SK-N-SH treated with all-trans-retinoic acid at 6 μM for 48 hours (cell line): ENCODE measurements around the gene MINAR1.

Source experiments
- ATAC-seq: fragments of 200-7000 bp; cut with Tn5 transposase; 3 replicates; pipeline ENCODE4 v1.9.1; 2020; ENCODE audit warnings: mild to moderate bottlenecking, moderate library complexity
- ARNTL ChIP-seq: fragments of 450-650 bp; formaldehyde crosslinking; IDR thresholded peaks from 2 replicates; pipeline ENCODE4 v1.5.0; 2020; ENCODE audit warnings: low read depth, mild to moderate bottlenecking, moderate library complexity, borderline replicate concordance
- BACH2 ChIP-seq: fragments of 250-450 bp; sonication (Bioruptor Pico); IDR thresholded peaks from 2 replicates; pipeline ENCODE4 v1.9.0; 2021; ENCODE audit warnings: mild to moderate bottlenecking, borderline replicate concordance
- GLIS3 ChIP-seq: fragments of 250-450 bp; sonication (Bioruptor Pico); IDR thresholded peaks from 2 replicates; pipeline ENCODE4 v1.5.0; 2020; ENCODE audit warnings: mild to moderate bottlenecking, moderate library complexity
- OSR1 ChIP-seq: fragments of 250-450 bp; sonication (Bioruptor Pico); IDR thresholded peaks from 2 replicates; pipeline ENCODE4 v1.8.0; 2022; ENCODE audit warnings: moderate library complexity, mild to moderate bottlenecking, inconsistent platforms
- PATZ1 ChIP-seq: fragments of 250-450 bp; sonication (Bioruptor Pico); IDR thresholded peaks from 2 replicates; pipeline ENCODE4 v1.8.0; 2020; ENCODE audit warnings: mild to moderate bottlenecking, moderate library complexity, borderline replicate concordance
- POU6F1 ChIP-seq: fragments of 250-450 bp; sonication (Bioruptor Pico); IDR thresholded peaks from 2 replicates; pipeline ENCODE4 v1.8.0; 2021; ENCODE audit warnings: low read depth, mild to moderate bottlenecking, moderate library complexity, borderline replicate concordance
- PPARA ChIP-seq: fragments of 250-450 bp; sonication (Bioruptor Pico); IDR thresholded peaks from 2 replicates; pipeline ENCODE4 v1.5.0; 2020; ENCODE audit warnings: mild to moderate bottlenecking, borderline replicate concordance
- RARB ChIP-seq: fragments of 250-450 bp; sonication (Bioruptor Pico); IDR thresholded peaks from 2 replicates; pipeline ENCODE4 v1.8.0; 2021; ENCODE audit warnings: mild to moderate bottlenecking, moderate library complexity
- SNAI2 ChIP-seq: fragments of 250-450 bp; sonication (Bioruptor Pico); IDR thresholded peaks from 2 replicates; pipeline ENCODE4 v1.5.0; 2020; ENCODE audit warnings: mild to moderate bottlenecking, moderate library complexity
- TCF4 ChIP-seq: fragments of 250-450 bp; sonication (Bioruptor Pico); IDR thresholded peaks from 2 replicates; pipeline ENCODE4 v1.8.0; 2021; ENCODE audit warnings: mild to moderate bottlenecking, moderate library complexity, borderline replicate concordance
- TOX ChIP-seq: fragments of 250-450 bp; sonication (Bioruptor Pico); IDR thresholded peaks from 2 replicates; pipeline ENCODE4 v1.8.0; 2021; ENCODE audit warnings: mild to moderate bottlenecking, moderate library complexity, borderline replicate concordance
- TSHZ2 ChIP-seq: fragments of 250-450 bp; sonication (Bioruptor Pico); IDR thresholded peaks from 2 replicates; pipeline ENCODE4 v1.5.0; 2020; ENCODE audit warnings: mild to moderate bottlenecking, moderate library complexity
- ZC3H10 ChIP-seq: fragments of 250-450 bp; sonication (Bioruptor Pico); IDR thresholded peaks from 2 replicates; pipeline ENCODE4 v1.5.1; 2021; ENCODE audit warnings: mild to moderate bottlenecking, moderate library complexity
- ZFP3 ChIP-seq: fragments of 250-450 bp; sonication (Bioruptor Pico); IDR thresholded peaks from 2 replicates; pipeline ENCODE4 v1.5.0; 2020; ENCODE audit warnings: mild to moderate bottlenecking, moderate library complexity
- ZFP30 ChIP-seq: fragments of 450-650 bp; formaldehyde crosslinking; IDR thresholded peaks from 2 replicates; pipeline ENCODE4 v1.5.0; 2022; ENCODE audit warnings: mild to moderate bottlenecking, moderate library complexity
- ZNF565 ChIP-seq: fragments of 450-650 bp; formaldehyde crosslinking; conservative IDR thresholded peaks from 2 replicates; pipeline ENCODE4 v1.5.0; 2020; ENCODE audit warnings: low read depth, mild to moderate bottlenecking, moderate library complexity
- ZNF70 ChIP-seq: fragments of 450-650 bp; formaldehyde crosslinking; IDR thresholded peaks from 2 replicates; pipeline ENCODE4 v1.5.0; 2020; ENCODE audit warnings: mild to moderate bottlenecking, moderate library complexity
- ZNF8 ChIP-seq: fragments of 450-650 bp; formaldehyde crosslinking; IDR thresholded peaks from 2 replicates; pipeline ENCODE4 v1.5.0; 2020; ENCODE audit warnings: mild to moderate bottlenecking, moderate library complexity
- TF ChIP-seq, protein P1 (sequence below): fragments of 250-450 bp; sonication (Bioruptor Pico); IDR thresholded peaks from 2 replicates; pipeline ENCODE4 v1.5.1; 2020; ENCODE audit warnings: low read depth, mild to moderate bottlenecking, moderate library complexity
- TF ChIP-seq, protein P2 (sequence below): fragments of 250-450 bp; sonication (Bioruptor Pico); IDR thresholded peaks from 2 replicates; pipeline ENCODE4 v1.5.1; 2021; ENCODE audit warnings: mild to moderate bottlenecking, moderate library complexity

The MINAR1 gene

DNA sequence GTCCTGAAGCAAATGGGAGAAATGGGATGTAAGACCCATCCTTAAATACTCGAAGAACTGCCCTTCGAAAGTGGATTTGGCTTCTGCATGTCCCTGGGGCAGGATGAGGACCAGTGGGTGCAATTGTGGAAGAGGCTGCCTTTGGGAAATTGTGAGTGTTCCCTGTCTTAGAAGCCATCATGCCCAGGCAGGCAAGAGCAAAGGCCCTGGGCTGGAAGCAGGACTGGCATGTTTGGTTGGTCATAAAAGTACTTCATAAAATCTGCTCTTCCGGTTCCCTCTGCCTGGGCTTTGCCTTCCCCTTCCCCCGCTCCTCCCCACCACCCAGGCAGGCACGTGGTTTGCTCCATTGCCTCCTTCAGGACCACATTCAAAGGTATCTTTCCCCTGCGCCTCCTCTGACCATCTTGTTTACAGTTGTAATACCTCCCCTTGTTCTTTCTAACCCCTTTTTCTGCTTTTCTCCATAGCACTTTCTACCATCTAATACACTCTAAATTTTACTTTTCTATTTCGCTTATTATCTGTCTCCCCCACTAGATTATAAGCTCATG lies 8.3 kb downstream of the MINAR1 start:
- TF ChIP-seq TCF4 (CRISPR knock-in tag) (no peak), ZFP3 (CRISPR knock-in tag) (no peak), TSHZ2 (CRISPR knock-in tag) (no peak), BACH2 (no peak), ZC3H10 (CRISPR knock-in tag) (no peak), RARB (CRISPR knock-in tag) (no peak), ZNF8 (CRISPR knock-in tag) (no peak), ZNF70 (no peak), SNAI2 (CRISPR knock-in tag) (no peak), OSR1 (CRISPR knock-in tag) (no peak), ZFP30 (CRISPR knock-in tag) (no peak), GLIS3 (CRISPR knock-in tag) (no peak), ZNF565 (CRISPR knock-in tag) (no peak), PATZ1 (no peak), TOX (CRISPR knock-in tag) (no peak), PPARA (CRISPR knock-in tag) (no peak), ARNTL (no peak), POU6F1 (no peak)
- TF ChIP-seq, protein P1, sequence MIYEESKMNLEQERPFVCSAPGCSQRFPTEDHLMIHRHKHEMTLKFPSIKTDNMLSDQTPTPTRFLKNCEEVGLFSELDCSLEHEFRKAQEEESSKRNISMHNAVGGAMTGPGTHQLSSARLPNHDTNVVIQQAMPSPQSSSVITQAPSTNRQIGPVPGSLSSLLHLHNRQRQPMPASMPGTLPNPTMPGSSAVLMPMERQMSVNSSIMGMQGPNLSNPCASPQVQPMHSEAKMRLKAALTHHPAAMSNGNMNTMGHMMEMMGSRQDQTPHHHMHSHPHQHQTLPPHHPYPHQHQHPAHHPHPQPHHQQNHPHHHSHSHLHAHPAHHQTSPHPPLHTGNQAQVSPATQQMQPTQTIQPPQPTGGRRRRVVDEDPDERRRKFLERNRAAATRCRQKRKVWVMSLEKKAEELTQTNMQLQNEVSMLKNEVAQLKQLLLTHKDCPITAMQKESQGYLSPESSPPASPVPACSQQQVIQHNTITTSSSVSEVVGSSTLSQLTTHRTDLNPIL (CRISPR knock-in tag) = no peak
- TF ChIP-seq, protein P2, sequence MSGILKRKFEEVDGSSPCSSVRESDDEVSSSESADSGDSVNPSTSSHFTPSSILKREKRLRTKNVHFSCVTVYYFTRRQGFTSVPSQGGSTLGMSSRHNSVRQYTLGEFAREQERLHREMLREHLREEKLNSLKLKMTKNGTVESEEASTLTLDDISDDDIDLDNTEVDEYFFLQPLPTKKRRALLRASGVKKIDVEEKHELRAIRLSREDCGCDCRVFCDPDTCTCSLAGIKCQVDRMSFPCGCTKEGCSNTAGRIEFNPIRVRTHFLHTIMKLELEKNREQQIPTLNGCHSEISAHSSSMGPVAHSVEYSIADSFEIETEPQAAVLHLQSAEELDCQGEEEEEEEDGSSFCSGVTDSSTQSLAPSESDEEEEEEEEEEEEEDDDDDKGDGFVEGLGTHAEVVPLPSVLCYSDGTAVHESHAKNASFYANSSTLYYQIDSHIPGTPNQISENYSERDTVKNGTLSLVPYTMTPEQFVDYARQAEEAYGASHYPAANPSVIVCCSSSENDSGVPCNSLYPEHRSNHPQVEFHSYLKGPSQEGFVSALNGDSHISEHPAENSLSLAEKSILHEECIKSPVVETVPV (CRISPR knock-in tag) = no peak

GRCh38 chr15:79442911-79443310 lies 10.8 kb downstream of the MINAR1 start:
- ATAC-seq = no peak
- TF ChIP-seq TSHZ2 (CRISPR knock-in tag) = no peak
- no peak for TF ChIP-seq PPARA (CRISPR knock-in tag)
- TF ChIP-seq ZFP30 (CRISPR knock-in tag) = no peak
- no peak for TF ChIP-seq ZNF70
- no peak for TF ChIP-seq TCF4 (CRISPR knock-in tag)
- TF ChIP-seq POU6F1 = no peak
- no peak for TF ChIP-seq RARB (CRISPR knock-in tag)
- no peak for TF ChIP-seq SNAI2 (CRISPR knock-in tag)
- no peak for TF ChIP-seq ZC3H10 (CRISPR knock-in tag)
- TF ChIP-seq ARNTL = no peak
- no peak for TF ChIP-seq GLIS3 (CRISPR knock-in tag)
- TF ChIP-seq, all 23 proteins: peak for 0

More for the DNA sequence above, 8.3 kb downstream of the MINAR1 start:
- ATAC-seq = no peak
